ENCODE data around the gene PFKP. TPM values are rescaled to one million over a fixed set of nuclear protein-coding genes. Genes with fewer than 3 reads are reported as not detected.
A peak's percentile ranks its signal among the peaks of the same experiment; 100 is the strongest.

Gene PFKP
- total RNA-seq, 1 donor from 2014 or later, result 46.7 TPM

GRCh38 chr10:3098689-3099088, 31.3 kb downstream of the PFKP start:
- Histone ChIP-seq H3K9me3 (no peaks in the 10 kb centered on the region), H3K4me1 (peaks cover 22% of the 10 kb centered on the region), H3K27ac (no peak overlapping the region), H3K4me3 (no peak overlapping the region), H3K36me3 (peaks cover 0 to 6% of the 10 kb centered on the region in 2 donors), H3K27me3 (no peaks in the 10 kb centered on the region)
- intact Hi-C loops (cut with DNase I), result no loop called here
- DNase-seq (ENCODE audit: extremely low spot score in 2 of 2), result no peak
- TF ChIP-seq CTCF (IDR thresholded peaks at IDR 0.05) (no peak), POLR2A (IDR thresholded peaks at IDR 0.05) (no peak), POLR2AphosphoS5 (IDR thresholded peaks at IDR 0.05; ENCODE audit: insufficient read depth in 1 of 2, low read depth in 1 of 2) (no peak)

GRCh38 chr10:3099291-3100092, 32.1 kb downstream of the PFKP start:
- Histone ChIP-seq H3K4me3 (no peak overlapping the region), H3K9me3 (no peaks in the 10 kb centered on the region), H3K4me1 (peaks cover 17% of the 10 kb centered on the region), H3K36me3 (peaks cover 0 to 14% of the 10 kb centered on the region in 2 donors), H3K27ac (no peak overlapping the region), H3K27me3 (no peaks in the 10 kb centered on the region)
- no peak for TF ChIP-seq POLR2AphosphoS5 (IDR thresholded peaks at IDR 0.05; ENCODE audit: insufficient read depth in 1 of 2, low read depth in 1 of 2)
- intact Hi-C loops (cut with DNase I), result no loop called here
- no peak for DNase-seq (ENCODE audit: extremely low spot score in 2 of 2)

GRCh38 chr10:3100093-3100792, 32.9 kb downstream of the PFKP start:
- no peak overlapping the region for H3K4me3 ChIP-seq
- no peak for TF ChIP-seq POLR2A (IDR thresholded peaks at IDR 0.05)
- TF ChIP-seq POLR2AphosphoS5 (IDR thresholded peaks at IDR 0.05; ENCODE audit: insufficient read depth in 1 of 2, low read depth in 1 of 2), result no peak
- no peak for TF ChIP-seq CTCF (IDR thresholded peaks at IDR 0.05)
- H3K36me3 ChIP-seq, result peaks cover 0 to 15% of the 10 kb centered on the region in 2 donors
- H3K27me3 ChIP-seq, result no peaks in the 10 kb centered on the region
- no peaks in the 10 kb centered on the region for H3K9me3 ChIP-seq
- intact Hi-C loops (cut with DNase I), result no loop called here
- no peak overlapping the region for H3K27ac ChIP-seq
- no peak for DNase-seq (ENCODE audit: extremely low spot score in 2 of 2)
- peaks cover 10% of the 10 kb centered on the region for H3K4me1 ChIP-seq

- Histone ChIP-seq H3K36me3 (peaks cover 0 to 15% of the 10 kb centered on the region in 2 donors), H3K27me3 (no peaks in the 10 kb centered on the region), H3K9me3 (no peaks in the 10 kb centered on the region), H3K4me3 (no peak overlapping the region), H3K27ac (no peak overlapping the region), H3K4me1 (peaks cover 5% of the 10 kb centered on the region)
- DNase-seq (ENCODE audit: extremely low spot score in 2 of 2), result no peak
- TF ChIP-seq POLR2A (IDR thresholded peaks at IDR 0.05) (no peak), POLR2AphosphoS5 (IDR thresholded peaks at IDR 0.05; ENCODE audit: insufficient read depth in 1 of 2, low read depth in 1 of 2) (no peak), CTCF (IDR thresholded peaks at IDR 0.05) (no peak)
- intact Hi-C loops (cut with DNase I), result no loop called here
These were observed 33.7 kb downstream of the PFKP start for GRCh38 chr10:3100856-3101640.

- Histone ChIP-seq H3K27ac (no peak overlapping the region), H3K36me3 (peaks cover 0 to 19% of the 10 kb centered on the region in 2 donors), H3K4me3 (no peak overlapping the region), H3K4me1 (peaks cover 3% of the 10 kb centered on the region), H3K27me3 (no peaks in the 10 kb centered on the region), H3K9me3 (no peaks in the 10 kb centered on the region)
- DNase-seq (ENCODE audit: extremely low spot score in 2 of 2), result no peak
- intact Hi-C loops (cut with DNase I), result no loop called here
- TF ChIP-seq POLR2AphosphoS5 (IDR thresholded peaks at IDR 0.05; ENCODE audit: insufficient read depth in 1 of 2, low read depth in 1 of 2) (peak in 1 of 2 donors; percentile 20), POLR2A (IDR thresholded peaks at IDR 0.05) (no peak), CTCF (IDR thresholded peaks at IDR 0.05) (no peak)
These were observed 35.5 kb downstream of the PFKP start for GRCh38 chr10:3102720-3103427.
